ENCODE data around the gene SAMD10.
"Not testable (repeated sequence)": the region's sequence is repeated elsewhere in the genome, so short reads cannot be mapped to it uniquely, and the experiment has no call there.

Gene SAMD10

DNA sequence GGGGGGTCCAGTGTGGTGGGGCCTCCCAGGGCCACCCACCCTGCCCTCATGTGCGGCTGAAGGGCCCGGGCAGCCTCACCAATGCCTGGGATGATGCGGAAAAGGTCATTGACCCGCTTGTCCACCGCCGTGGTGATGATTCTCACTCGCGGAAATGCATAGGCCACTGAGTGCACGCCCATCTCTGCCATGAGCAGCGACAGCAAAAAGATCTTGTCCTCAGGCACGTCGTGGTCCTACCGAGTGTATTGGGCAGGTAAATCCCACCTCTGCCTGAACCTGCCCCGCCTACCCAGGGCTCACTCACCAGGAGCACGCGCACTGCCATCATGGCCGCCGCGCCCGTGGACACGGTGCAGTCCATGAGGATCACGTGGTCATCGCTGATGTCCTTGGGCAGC is 39.4 kb downstream of the SAMD10 start:
- DNase-seq, result no peak

DNA sequence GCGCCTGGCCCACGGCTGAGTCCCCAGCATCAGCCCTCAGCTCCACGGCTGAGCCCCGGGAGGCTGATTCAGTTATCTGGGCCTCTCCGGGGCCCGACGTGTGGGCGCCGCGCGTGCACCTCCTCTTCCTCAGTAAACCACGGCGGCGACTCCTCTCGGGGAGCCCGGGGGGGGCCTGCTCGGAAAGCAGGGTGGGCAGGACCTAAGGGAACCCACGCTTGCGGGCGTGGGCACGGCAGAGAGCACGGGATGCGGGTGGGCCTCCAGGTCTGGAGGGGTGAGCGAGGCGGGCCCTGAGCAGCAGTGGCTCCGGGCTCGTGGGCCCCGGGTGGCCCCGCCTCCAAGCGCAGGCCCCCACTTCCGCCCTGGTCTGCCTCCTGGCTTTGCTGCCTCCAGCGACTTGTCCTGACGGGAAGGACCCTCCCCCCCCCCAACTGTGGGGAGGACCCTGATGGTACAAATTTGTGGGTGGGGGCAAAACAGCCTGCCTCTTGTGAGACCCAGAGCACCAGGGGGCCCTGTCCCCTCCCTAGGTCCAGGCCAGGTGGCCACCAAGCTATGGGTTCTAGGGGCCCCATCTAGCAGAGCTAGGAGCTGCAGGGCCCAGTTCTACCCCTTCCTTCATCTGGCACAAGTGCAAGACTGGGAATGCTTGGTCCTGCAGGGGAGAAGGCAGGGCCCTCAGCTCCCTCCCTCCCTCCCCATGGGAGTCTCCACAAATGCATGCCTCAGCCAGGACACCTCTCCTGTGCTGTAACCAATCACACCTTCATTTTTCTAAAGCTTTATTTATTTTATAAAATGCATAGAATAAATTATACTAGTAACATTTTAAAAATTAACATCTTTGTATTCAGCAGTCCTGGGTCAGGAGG is 40.1 kb downstream of the SAMD10 start:
- DNase-seq, result no peak

DNA sequence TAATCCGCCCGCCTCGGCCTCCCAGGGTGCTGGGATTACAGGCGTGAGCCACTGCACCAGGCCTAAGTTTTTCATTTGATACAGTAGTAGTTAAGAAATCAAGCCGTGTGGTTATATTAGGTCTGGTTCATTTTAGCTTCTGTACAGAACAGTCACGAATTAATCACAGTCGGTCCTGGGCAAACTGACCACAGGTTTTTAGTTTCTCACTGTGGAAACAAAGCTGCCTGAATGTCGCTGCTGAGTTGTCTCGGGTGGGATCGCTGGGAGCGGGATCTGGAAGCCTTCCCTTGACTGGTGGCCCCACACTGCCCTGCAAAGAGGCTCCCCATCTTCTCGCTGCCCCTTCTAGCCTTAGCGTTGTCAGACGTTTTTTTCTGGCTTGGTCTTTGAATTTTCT is 41.8 kb downstream of the SAMD10 start:
- no peak for DNase-seq

DNA sequence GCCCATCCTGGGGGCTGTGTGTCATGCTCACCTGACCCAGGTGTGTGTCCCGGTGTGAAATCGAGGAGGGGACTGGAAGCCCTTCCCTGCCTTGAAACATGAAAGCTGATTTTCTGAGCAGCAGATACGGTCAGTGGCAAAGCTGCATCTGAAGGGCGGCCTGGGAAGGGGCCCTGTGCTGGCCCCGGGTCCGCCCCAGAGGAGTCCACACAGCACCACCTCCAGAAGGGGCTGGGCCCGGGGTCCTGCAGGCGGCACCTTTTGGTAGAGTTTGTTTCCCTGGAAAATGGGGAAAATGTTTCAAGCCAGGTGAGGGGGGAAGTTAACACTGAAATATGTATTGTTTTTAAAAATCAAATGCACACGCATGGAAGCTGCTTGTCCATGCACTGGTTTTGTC is 44.0 kb downstream of the SAMD10 start:
- DNase-seq, result no peak

DNA sequence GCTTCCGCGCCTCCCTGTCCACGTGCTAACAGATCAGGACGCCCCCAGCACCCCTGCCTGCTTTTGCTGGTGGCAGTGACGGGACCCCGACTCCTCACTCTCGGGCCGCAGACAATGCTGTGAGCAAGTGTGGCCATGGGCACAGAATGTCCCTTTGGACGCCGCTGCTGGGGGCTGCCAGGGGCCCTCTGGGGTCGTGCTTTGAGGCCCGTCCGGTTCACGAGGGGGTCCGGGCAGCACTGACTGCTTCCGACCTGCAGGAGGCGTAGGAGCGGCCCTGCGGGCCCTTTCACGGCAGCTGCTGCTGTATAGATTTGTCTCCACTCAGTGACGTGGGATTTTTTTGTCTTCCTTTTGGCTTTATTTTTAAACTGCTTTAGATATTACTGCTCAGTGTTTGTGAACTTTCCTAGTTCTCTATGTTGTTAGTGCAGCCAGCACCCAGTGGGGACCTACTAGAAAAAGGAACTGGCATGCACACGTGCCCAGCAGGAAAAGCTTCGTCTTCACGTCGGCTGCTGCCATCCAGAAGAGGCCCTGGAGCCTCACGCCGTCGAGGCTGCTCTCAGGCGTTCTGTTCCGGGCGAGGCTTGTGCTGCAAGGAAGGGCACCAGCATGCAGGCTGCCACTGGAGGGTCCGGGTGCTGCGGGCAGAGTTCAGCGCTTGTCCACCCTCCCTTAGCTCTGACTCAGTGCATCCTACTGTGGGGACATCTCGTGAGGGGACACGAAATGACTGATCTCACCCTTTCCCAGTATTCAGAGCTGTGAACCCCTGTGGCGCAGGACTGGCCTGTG is 45.0 kb downstream of the SAMD10 start:
- DNase-seq, result no peak

DNA sequence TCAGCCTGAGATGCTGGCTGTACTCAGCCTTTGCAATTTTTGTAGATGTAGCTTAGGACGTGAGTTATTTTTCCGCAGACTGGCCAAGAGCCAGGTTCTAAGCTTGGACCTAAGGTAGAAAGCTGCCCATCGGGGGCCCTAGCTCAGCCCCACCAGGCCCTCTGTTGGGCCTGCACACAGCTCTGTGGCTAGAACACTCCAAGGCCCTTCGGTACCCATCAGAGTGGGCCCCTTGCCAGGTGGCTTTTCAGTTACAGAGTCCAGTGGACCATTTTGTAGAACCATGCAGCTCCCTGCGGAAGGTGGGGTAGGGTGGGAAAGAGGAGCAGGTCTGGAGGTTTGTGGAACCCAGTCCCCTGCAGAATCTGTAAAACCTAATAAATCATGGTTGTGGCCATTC is 45.8 kb downstream of the SAMD10 start:
- no peak for DNase-seq

DNA sequence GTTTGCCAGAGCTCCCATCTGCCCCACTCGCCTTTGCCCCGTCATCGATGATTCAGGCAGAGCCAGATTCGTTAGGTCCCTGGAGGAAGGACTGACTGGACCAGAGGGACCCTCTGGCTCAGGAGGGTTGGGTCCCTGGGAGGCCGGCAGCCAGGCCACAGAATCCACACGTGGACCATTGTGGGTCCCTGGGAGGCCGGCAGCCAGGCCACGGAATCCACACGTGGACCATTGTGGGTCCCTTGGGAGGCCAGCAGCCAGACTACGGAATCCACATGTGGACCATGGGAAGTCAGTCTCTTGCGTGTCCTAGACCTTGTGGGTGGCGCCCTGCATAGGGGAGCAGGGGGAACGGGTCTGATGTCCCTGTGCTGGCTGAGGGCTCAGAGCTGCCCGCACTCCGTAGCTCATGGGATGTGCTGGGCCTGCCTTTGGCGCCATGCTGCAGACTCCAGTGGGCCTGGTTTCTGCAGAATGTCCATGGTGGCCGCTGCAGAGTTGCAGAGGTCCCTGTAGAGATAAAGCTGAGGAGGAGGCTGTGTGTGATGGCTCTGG is 46.8 kb downstream of the SAMD10 start:
- DNase-seq, result no peak

DNA sequence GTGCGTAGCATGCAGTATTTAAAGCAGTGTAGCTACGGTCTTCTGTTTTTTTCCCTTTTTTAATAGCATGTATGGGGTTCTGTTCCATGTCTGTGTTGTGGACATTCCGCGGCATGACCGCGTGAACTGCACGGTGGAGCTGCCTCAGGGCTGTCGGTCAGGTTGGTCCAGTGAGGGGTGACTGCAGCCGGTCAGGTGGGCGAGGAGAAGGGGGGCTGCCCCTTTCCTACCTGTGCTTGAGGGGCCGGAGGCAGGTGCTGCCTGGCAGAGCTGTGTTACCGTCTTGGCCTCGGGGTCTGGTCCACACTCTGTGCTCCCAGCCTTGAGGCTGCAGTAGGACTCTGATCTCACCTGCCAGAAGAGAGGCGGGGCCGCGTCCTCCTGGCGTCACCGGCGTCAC is 47.7 kb downstream of the SAMD10 start:
- no peak for DNase-seq

DNA sequence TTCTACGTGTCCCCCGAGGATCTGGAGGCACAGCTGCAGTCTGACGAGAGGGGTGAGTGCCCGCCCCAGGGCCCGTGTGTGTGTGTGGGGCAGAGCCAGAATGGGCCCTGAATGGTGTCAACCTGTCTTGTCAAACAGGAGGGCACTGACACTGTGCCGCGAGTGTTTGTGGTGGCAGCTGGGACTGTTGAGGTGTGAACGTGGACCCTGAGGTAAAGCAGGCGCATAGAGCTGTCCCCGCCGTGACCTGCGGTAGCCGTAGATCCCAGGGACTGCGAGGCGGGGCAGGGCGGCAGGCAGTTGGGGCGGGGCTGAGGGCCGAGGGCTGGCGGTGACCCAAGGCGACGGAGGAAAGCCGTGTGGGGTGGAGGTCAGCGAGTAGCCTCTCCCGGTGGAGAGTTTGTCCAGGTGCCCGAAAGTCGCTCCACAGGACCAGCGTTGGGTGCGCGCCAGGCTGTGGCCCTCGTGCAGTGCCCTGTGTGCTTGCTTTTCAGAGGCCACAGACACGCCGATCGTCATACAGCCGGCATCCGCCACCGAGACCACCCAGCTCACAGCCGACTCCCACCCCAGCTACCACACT is 48.4 kb downstream of the SAMD10 start:
- DNase-seq, result no peak

DNA sequence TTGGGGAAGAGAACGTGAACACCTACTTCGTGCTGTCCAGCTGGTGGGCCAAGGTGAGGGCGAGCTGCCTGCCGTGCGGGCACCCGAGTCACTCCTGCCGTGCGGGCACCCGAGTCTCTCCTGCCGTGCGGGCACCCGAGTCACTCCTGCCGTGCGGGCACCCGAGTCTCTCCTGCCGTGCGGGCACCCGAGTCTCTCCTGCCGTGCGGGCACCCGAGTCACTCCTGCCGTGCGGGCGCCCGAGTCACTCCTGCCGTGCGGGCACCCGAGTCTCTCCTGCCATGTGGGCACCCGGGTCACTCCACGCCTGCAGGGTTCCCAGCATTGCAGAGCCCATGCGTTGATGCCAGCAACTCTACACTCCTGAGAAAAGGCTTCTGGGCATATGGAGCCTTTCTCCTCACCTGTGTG is 50.0 kb downstream of the SAMD10 start:
- DNase-seq, result not testable (repeated sequence)

DNA sequence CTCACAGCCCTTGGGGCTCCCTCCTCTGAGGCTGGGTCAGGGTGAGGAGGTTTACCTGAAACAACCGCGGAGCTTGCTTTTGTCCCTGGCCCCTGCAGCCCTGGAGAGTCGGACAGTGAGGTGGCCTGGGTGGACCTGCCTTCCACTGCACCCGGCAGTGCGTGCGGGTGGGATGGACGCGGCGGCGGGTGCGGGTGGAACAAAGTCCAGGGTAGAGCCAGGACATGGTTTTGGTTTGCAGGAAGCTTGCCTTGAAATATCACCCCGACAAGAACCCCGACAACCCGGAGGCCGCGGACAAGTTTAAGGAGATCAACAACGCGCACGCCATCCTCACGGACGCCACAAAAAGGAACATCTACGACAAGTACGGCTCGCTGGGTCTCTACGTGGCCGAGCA is 50.4 kb downstream of the SAMD10 start:
- DNase-seq, result no peak

DNA sequence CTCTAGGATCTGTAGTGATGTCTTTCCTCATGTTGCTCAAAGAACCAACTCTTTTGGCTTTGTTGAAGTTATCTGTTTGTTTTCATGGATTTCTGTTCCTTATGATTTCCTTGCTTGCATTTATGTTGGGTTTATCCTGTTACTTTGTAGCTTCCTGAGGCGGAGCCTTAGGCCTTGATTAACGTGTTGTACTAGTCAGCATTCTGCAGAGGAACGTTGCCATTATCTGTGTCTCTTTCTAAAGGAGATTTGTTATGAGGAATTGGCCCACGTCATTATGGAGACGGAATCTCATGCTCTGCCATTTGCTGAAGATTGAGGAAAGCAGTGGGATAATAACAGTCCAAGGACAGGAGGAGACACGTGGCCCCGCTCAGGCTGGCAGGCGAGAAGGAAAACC is 53.1 kb downstream of the SAMD10 start:
- DNase-seq, result no peak

DNA sequence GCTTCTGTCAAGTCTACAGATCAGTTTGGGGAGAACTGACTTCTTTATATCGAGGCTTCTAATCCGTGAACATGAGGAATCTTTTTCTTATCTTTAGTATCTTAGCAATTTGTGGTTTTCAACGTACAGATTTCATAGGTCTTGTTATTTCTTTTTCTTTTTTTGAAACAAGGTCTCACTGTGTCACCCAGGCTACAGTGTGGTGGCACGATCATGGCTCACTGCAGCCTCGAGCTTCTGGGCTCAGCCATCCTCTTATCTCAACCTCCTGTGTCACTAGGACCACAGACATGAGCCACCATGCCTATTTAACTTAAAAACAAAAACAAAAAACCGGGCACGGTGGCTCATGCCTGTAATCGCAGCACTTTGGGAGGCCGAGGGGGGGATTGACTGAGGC is 55.2 kb downstream of the SAMD10 start:
- DNase-seq, result no peak
